NCI-H524 (cell line): Measurements from ENCODE around the gene EFCAB6.

ENCODE experiments used
- DNase-seq, 2 experiments: peaks; one replicate each; lab custom pipeline; 2025; lab: John Stamatoyannopoulos, UW

Gene EFCAB6, protein sequence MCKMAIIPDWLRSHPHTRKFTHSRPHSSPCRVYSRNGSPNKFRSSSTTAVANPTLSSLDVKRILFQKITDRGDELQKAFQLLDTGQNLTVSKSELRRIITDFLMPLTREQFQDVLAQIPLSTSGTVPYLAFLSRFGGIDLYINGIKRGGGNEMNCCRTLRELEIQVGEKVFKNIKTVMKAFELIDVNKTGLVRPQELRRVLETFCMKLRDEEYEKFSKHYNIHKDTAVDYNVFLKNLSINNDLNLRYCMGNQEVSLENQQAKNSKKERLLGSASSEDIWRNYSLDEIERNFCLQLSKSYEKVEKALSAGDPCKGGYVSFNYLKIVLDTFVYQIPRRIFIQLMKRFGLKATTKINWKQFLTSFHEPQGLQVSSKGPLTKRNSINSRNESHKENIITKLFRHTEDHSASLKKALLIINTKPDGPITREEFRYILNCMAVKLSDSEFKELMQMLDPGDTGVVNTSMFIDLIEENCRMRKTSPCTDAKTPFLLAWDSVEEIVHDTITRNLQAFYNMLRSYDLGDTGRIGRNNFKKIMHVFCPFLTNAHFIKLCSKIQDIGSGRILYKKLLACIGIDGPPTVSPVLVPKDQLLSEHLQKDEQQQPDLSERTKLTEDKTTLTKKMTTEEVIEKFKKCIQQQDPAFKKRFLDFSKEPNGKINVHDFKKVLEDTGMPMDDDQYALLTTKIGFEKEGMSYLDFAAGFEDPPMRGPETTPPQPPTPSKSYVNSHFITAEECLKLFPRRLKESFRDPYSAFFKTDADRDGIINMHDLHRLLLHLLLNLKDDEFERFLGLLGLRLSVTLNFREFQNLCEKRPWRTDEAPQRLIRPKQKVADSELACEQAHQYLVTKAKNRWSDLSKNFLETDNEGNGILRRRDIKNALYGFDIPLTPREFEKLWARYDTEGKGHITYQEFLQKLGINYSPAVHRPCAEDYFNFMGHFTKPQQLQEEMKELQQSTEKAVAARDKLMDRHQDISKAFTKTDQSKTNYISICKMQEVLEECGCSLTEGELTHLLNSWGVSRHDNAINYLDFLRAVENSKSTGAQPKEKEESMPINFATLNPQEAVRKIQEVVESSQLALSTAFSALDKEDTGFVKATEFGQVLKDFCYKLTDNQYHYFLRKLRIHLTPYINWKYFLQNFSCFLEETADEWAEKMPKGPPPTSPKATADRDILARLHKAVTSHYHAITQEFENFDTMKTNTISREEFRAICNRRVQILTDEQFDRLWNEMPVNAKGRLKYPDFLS (N-terminal part only)

DNA sequence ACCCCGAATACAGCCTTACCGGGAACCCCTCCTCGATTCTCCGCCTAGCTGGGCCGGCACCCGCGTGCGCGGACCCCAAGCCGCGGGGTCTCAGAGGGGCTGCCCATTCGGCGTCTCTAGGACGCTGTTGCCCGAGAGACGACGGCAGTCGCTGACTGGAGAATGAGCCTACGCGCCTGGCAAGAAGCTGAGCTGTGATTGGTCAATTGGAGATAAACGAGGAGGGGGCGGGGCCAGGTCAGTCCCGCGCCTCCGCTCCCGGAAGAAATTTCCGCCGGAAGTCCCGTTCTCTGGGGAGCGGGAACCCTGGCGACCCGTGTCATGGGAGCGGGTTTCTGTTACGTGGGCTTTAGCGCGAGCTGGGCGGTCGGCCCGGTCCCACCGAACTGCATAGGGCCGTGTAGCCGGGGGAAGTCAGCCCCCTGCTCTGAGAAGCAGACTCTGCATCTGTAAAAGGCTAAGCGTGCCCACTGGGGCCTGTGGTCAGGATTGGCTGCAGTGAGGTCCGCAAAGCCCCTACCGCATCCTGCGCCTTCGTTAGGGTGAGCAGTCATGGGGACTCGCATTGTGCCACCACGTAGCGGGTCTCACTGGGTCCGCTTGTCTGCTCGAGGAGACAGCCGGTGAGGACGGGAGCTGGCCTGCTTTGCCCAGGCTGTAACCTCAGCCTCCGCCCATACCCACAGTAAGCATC is at the start of gene EFCAB6:
TSS of gene EFCAB6 (minus strand) at position 157 of the 694 bp plus-strand sequence. CDS start 29,987 bp downstream, outside the sequence.
- DNase-seq, result peak; percentile 85 to 95

DNA sequence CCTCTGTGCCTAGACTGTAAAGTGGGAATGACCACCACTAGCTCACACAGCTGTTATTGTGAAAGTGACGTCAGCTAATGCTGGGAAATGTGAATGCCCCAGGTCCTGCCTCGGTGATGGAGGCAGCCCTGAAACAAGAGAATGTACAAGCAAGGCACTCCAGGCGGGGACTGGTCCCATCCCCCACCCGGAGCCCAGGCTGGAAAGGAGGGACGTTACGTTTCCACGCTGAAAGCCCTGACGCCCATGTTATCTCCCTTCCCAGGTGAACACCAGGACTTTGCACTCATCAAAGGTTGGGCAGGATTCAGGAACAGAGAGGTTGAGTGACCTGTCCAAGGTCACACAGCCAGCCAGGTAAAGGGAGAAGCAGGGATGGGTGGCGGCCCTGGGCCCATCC is 49.4 kb upstream of the EFCAB6 start:
- peak in 1 of 2 experiments; percentile 63 for DNase-seq

DNA sequence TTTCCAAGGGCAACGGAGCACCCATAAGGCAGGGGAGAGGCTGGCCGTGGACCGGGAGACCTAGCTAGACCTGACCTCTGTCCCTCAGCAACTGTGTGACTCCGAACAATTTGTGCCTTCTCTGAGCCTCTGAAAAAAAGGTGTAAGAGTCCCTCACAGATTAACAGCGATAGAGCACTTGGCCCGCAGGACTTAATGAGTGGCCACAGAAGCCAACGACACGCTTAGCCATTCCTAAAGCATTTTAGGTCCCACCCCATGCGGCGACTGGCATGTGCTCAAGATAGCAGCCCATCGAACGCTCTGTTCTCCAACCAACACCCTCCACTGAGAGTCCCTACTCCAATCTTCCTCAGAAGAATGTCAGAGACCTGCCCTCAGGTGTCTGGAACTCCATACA is 48.7 kb upstream of the EFCAB6 start:
- DNase-seq, result peak; percentile 48 to 66

DNA sequence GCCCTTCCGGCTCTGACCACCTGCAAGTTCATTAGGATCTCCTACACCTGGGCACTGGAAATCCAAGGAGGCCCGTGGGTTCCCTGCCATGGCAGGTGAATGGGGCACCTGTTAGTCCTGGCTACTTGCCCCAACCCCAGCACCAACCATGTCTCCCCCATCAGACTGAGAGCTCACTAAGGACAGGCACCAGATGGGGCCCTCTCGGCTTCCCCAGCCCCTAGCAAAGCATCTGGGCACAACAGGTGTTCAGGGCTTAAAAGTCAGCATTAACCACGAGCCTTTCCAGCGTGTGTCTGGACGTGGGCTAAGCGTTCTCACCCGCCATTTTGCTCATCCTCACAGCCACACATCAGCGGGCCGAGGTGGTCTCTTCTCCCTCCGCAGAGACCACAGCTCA is 48.0 kb upstream of the EFCAB6 start:
- DNase-seq, result peak; percentile 96 to 98

DNA sequence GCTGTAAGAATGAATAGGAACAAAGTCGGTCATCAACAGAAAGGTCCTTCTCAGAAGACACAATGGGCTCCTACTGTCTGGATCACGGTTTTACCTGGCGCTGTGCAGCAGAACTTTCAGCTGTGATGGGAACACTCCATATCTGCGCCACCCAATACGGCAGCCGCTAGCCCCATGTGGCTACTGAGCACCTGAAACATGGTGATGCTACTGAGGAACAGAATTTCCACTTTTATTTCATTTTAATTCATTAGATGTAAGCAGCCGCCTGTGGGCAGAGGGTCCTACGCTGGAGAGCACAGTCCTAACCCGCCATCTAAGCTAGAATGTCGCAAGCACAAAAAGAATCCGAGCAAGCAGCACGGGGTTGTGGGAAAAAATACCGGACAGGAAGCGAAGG is 47.5 kb upstream of the EFCAB6 start:
- DNase-seq, result no peak

DNA sequence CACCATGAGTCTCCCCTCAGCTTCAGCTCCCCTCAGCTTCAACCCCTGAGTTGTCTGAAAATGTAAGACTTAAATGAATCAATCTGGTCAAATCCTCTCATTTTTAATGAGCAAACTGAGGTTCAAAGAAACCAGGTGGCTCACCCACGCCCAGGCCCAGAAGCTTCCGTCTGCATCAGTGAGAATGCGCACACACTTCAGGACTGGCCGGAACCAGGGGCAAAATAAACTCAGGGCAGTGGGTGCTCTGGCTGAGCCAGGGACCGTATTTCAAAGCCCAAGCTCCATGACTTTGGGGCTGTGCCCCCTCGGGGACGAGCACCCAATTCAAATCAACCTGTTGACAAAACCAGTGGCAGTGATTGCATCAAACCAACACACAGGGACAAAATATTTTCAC is 47.1 kb upstream of the EFCAB6 start:
- DNase-seq, result no peak

DNA sequence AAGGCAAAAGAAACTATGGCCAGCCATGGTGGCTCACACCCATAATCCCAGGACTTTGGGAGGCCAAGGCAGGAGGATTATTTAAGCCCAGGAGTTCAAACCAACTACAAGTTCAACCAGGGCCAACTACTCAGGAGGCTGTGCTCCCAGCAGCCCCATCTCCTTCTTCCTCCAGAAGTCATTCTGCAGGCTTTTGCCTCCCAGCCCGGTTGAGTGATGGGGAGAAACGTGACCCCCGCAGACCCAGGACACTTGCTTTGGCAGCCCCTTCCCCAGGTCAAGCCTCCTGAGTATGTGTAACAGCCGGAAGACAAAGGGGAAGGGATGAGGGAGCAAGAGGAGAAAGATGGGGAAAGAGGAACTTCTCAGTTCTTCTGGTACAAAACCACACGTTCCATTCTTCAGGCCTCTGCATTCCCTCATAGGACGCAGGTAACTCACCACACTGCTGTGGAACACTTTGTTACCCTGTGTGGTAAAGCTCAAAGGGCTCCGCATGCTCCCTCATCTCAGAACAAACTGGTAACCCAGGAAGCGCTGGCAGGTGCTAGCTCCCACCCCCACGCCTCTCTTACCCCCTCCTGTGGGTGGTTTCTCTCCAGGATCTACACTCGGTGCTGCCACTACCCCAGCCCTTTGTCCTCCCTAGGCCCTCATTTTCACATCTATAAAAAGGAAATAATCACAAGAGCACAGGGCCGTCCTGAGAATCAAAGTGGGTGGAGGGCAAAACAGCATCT is 46.2 kb upstream of the EFCAB6 start:
- DNase-seq, result no peak

DNA sequence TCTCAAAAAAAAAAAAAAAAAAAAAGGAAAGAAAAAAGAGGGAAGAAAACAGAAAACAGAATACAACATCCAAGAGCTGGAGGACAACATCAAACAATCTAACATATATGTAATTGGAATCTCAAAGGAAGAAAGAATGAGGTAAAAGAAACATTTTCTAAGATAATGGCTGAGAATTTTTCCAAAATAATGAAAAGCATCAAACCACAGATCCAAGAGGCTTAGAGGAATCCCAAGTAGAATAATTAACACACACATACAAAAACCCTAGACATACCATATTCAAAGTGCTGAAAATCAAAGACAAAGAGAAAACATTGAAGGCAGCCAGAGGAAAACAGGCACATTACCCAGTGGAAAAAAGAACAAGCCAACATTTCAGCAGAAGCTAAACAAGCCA is 45.3 kb upstream of the EFCAB6 start:
- DNase-seq, result no peak

DNA sequence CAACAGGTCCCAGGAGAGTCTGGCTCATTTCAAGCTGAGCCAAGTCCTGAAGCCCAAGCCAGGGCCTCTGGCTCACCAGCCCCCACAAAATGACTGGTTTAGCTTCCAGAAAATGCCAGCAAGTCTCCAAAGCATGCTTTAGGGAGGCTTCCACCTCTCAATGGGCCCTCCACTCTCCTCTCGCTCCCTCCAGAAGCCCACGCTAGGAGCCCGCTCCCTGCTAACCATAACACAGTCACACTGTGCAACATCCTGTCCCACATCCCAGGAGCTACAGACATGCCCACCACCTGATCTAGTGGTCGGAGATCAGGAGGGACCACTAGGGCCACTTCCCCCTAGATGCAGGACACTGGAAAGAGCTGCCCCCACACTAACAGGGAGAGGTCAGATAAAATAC is 43.3 kb upstream of the EFCAB6 start:
- DNase-seq, result no peak

DNA sequence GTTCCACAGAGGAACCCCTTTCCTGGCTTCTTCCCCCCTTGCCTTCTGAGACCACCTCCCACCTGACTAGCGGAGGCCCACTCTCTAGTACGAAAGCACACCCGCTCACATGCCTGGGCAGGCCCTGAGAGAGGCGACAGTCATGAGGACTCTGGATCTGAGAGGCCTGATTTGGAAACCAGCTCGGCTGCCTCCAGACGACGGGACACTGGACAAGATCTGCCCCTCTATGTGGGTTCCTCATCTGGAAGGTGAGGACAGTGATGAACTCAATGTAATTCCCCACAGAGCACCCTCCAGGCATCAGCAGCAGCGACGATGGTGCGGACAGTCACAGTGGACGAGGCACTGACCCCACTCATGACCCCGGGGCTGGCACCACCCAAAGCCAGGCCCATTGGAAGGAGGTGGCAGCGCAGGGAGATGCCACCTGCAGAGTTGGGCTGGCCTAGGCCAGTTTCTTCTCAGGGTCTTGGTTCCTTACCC is 42.7 kb upstream of the EFCAB6 start:
- no peak for DNase-seq

DNA sequence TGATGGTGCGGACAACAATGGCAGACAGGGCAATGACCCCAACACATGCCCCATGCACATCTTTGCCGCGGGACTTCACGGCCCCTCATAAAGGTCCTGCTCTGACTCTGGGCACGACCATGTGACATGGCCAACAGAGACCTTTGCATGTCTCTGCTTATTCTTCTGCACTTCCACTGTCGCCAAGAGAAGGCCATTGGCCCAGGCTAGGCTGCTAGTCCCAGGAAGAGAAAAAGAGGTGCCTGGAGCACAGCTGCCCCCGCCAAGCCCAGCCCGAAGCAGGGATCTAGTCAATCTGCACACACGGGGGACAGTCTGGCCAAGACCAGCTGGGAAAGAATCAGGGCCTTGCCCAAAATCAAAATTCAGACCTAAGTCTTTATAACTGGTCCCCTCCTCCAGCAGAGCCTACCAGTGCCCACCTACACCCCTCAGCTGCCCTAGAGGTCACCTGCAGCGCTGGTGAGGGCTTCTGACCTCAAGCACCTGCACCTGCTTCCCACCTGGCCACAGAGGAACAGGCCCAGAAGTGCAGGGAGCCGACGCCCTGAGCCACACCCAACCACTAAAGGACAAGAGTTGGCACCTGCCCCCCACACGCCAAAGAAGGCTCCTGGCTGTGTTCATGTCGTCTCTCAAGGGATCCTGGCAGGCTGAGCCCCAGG is 42.1 kb upstream of the EFCAB6 start:
- no peak for DNase-seq

DNA sequence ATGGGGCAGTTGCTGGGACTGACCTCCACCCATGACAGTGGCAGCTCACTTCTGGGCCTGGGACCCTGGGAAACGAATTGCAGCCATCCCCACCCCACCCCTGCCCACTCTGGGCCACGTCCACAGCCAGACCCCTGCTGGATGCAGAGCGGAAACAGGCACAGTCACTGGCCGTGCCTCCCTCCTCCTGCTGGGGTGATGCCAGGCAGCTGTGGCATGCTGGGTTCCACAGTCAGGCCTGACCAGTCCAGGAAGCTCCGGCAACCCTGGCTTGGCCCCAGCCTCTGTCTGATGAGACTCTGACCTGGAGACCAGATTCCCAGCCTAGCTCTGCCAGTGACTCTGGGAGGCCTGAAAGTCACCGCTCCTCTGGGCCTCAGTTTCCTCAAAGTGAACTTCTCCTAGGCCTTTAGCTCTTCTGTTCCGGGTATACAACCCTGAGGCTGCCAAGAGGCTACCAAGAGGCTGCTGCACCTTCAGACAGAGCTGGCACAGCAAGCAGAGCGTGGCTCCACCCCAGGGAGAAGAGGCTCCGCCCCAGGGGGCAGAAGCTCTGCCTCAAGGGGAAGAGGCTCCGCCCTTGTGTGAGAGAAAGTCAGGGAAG is 41.3 kb upstream of the EFCAB6 start:
- DNase-seq, result no peak

DNA sequence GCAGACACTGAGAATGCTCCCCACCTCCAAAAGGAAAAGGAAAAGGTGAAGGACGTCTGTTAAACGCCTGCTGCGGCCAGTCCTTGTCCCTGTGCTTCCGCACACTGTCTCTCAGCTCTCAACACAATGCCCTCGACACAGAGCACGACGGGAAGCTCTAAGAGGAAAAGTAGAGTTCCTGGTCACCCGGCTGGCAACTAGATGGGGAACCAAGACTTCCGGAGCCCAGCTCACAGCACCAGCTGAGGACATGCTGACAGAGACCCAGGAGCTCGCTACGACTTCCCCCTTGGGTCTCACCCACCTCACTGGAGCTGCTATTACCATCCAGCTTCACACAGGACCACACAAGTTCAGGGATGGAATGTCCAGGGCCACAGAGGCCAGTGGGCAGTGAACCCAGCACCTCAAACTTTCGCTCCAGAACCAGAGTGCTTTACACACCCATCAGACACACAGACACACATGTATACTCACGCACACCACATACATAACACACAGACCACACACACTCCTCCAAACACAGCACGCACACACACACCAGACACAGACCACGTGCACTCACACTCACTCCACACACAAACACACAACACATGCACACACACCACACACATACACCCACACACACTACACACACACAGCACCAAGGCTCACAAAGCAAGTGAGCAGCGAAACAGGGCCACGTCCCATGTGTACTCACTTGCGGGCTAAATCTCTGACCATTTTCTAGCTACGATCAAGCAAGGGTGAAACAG is 40.6 kb upstream of the EFCAB6 start:
- DNase-seq, result no peak

DNA sequence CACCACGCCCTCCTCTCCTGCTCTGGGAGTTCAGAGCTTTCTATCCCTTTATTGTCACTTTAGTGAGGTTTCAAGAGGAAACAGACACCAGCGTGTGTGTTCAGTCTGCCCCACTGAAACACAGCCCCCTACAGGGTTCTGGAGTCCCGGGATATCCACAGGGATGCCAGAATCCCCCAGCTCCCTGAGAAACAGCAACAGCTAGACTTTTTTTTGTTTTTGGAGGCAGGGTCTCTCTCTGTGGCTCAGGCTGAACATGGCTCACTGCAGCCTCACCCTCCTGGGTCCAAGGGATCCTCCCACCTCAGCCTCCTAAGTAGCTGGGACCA is 39.8 kb upstream of the EFCAB6 start:
- DNase-seq, result no peak

DNA sequence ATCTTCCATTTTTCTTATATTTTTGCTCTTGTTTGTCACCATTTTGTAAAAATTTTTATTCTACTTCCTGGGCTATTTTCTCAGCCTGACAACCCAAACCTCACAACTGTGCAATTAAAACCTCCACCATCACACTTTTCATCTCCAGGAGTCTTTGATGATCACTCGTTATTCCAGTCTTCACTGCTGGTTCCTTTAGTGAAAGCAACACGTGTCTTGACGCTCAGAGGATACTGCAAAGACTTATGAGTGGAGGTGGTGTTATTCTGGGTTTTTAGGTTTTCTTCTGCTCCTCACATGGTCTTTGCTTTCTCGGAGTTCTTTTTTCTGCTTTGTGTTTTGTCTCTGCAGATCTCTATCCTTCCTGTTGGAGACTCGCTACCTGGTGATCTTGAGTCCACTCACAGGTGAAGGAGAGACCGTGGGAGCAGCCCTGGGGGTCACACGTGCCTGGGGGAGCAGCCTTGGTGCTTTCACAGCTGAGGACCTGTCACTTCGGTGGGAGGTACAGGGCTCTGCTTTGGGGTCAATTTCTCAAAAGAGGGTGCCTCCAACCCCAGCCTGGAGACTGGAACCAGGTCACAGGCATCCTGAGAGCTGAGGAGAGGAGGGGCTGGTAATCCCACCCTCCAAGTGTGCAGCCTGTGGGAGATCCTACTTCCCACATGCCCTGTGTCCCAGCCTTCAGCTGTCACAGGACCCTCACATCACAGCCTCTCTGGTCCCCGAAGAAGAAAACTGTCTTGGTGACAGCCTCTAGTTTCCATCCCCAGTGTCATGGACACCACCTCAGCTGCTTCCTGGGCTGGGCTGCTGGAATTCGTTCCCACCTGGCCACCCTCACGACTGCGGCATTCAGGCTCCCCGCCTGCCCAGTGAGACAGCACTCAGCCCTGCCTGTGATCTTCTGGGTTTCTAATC is 39.2 kb upstream of the EFCAB6 start:
- no peak for DNase-seq

DNA sequence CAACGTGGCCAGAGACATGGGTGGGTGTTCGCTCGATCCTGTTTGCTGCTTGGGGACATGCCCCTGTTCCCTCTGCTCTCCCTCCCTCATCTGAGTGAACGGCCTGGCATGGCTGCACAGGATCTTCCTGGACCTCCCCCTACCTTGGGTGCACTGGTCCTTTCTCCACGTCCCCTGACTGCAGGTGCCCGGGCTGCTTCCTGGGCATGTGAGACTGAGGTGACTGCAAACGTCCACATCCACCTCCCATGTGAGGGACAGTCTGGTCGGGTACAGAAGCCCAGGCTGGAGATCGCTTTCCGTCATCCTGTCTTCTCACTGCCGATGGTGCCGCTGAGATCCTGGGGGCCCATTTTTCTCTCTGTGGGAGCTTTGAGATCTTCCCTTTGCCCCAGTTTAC is 38.4 kb upstream of the EFCAB6 start:
- no peak for DNase-seq

DNA sequence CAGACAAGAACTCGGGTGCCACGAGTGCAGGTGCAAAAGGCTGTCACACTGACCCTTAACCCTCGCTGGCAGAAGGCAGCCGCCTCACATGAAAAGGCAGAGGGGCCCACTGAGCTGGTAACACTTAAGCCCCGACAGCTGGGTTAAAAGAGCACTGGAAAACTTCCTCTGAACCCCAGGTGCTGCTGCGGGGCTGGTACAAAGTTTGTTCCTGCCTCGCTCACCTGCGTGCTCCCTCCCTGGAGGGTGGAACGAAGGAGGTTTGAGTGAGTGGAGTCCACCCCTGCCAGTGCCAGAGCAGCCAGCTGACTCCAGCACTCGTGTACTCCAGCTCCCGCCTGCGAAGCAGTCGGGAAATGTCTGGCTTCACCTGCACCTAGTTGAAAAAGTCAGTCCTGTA is 37.6 kb upstream of the EFCAB6 start:
- DNase-seq, result peak in 1 of 2 experiments; percentile 13
